Hippocampal formation (tissue), 2 donors: ENCODE results near the gene TLR9.
"Not testable (repeated sequence)": the region's sequence is repeated elsewhere in the genome, so short reads cannot be mapped to it uniquely, and the experiment has no call there.

Experiments
- DNase-seq, 2 donors: peaks; one replicate each; lab custom pipeline; 2025; lab: John Stamatoyannopoulos, UW

The TLR9 gene

DNA sequence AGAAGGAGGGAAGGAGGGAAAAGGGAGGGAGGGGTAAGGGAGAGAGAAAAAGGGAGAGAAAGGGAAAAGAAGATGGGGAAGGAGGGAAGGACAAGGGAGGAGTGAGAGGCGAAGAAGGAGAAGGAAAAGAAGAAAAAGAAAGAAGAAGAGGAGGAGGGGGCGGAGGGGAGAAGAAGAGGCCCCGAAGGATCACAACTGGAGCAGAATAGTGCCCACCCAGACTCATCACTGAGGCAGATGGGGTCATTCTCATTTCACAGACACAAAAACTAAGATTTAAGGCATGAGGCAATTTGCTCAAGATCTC is 30.2 kb downstream of the TLR9 start:
- no peak for DNase-seq

DNA sequence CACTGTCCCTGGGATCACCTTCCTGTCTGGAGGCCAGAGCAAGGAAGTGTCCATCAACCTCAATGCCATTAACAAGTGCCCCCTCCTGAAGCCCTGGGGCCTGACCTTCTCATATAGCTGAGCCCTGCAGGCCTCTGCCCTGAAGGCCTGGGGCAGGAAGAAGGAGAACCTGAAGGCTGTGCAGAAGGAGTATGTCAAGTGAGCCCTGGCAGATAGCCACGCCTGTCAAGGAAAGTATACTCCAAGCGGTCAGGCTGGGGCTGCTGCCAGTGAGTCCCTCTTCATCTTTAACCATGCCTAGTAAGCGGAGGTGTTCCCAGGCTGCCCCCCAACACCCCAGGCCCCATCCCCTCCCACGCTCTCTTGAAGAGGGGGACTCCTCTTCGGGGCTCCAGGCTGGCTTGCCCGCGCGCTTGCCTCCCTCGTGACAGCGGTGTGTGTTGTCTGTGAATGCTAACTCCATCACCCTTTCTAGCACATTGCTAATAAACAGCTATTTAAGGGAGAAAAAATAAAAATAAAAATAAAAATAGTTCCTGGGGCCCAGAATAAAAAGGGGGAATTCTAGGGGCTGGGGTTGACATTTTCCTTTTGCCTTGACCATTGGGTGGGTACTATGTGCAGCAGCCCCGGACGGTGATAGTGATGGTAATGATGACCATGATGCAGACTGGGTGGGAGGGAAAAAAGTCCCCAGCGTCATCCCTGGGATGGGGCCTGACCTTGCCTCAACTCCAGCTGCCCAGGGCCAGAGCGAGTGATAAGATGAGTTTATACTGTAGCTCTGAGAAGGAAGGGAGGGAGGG is 30.8 kb downstream of the TLR9 start:
- DNase-seq = no peak

DNA sequence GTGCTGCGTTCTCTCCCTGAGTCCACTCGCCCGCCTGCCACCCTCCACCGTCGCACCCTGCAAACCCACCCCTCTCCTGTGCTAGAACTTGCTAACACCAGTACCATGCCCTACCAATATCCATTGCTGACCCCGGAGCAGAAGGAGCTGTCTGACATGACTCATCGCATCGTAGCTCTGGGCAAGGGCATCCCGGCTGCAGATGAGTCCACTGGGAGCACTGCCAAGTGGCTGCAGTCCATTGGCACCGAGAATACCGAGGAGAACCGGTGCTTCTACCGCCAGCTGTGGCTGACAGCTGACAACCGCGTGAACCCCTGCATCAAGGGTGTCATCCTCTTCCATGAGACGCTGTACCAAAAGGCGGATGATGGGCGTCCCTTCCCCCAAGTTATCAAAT is 32.4 kb downstream of the TLR9 start:
- DNase-seq = peak in 1 of 2 donors; percentile 50

DNA sequence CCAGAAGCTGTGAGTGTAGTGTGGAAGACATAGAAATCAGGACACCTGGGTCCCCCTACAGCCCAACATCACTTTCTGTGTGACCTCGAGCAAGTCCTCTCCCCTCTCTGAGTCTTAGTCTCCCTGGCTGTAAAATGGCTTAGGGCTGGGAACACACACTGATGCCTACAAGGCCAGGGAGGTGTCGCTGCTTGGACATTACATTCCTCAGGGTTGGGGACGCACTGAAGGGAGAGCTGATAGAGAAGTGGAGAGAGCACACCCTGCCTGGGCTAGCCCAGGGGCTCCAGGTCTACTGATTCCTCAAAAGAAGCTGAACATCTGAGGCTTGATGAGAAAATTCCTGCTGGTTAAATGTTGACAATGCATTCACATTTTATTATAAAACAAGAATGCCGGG is 33.8 kb downstream of the TLR9 start:
- DNase-seq = no peak

DNA sequence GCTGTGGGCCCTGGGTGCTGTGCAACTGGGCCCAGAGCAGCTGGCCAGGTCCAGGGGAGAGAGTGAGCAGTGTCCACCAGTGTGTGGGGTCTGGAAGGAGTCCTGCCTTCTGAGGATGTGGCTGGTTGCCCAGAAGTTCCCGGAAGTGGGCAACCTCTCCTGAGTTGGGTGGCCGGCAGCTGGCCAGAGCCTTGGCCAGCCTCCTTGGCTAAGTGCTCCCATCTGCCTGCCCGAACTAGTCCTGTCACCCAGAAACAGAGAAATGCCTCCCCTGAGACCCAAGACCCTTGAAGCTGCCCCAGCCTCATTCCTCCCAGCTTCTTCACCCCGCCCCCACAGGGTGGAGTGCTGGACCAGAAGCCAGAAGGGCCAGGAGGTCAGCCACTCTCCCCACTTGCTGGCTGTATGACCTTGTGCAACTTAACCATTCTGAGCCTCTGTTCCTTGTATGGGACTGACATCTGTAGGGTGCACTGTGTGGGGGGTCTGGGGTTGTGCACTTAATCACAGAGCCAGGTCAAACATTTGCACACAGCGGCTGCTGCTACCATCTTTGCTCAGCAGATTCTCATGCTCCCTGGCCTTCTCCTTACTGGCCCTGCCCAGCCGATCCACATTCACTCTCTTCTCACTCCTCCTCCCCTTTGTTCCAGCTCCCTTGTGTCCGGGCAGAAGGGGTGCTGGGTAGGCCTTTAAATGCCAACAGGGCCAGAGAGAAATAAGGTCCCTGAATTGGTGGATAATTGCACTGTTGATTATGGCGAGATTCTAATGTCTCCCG is 35.0 kb downstream of the TLR9 start:
- peak; percentile 54 to 55 for DNase-seq

DNA sequence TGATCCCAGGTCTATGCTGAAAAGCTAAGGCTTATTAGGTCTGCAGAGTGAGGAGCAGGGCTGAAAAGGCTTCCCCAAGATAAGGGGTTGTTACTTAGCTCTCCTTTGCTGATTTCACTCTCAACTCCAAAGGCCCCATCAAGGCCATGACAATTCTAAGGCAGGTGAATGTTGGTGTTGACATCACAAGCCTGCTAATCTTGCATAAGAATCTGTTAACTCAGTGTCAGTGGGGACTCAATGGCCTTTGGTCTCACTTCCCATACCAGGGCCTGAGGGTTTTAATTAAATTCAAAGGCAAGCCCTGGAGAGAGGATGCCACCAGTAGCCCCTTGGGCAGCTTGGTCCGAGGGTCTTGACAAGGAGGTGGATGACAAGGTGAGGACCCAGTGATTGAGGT is 36.9 kb downstream of the TLR9 start:
- no peak for DNase-seq

DNA sequence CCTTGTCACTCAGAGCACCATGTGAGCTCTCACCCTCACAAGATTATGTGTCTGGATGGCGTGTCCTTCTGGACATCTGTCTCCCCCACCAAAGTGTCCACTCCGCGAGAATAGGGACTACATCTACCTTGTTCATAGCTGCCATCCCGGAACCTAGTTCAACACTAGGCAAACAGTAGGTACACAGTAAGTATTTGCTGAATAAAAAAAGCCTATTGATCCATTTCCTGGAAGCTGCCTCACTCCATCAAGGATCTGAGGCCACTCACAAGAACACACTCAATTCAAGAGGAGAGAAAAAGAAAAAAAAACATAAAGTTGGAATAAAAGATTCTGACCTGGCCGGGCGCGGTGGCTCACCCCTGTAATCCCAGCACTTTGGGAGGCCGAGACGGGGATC is 38.7 kb downstream of the TLR9 start:
- DNase-seq = no peak

DNA sequence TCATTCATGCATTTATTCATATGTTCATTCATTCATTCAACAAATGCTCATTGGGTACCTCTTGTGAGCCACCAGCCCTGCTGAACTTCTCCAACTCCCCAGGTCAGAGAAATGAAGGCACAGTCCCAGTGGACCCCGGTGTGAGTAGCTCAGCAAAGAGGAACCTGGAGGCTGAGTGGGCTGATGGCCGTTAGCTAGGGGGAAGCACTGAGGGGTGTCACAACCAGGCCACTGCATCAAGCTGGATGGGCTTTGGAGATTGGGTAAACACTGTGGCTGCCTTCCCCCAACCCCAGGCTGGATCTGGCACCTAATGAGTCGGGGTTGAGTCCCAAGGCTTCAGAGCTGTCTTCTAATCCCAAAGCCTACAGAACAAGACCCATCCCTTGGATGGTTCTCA is 39.6 kb downstream of the TLR9 start:
- no peak for DNase-seq

DNA sequence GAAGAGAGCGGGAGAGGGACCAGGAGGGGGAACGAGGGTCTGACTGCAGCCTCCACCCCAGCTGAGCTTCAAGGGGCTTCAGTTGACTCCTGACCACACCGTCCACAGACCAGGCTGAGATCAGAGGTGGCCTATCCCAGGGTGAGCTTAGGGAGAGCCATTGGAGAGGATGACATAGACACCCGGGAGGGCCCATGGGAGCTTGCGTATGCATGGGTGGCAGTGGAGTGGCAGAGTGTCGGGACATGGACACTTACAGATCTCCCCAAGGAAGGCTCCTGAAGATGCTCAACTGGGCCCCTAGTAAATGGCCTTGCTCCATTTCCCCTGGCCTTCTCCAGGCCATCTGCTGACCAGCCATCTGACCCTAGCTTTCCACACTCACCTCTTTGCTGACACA is 40.1 kb downstream of the TLR9 start:
- DNase-seq = no peak

DNA sequence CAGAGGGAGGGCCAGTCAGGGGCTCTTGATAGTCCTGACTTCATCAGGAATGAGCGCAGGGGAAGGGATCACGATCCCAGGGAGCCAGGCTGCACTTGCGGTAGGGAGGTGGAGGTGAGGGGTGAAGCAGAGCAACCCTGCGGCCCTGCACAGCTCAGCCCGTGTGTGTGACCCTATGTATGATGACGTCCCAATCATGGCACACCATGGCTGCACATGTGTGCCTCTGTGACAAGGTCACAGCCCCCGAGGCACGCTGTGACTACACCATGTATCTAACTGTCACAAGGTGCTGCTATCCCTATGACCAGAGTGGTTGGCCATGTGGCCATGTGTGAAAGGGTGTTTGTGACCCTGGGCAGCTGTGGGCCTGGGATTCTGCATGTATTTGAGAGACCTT is 40.8 kb downstream of the TLR9 start:
- DNase-seq = no peak

DNA sequence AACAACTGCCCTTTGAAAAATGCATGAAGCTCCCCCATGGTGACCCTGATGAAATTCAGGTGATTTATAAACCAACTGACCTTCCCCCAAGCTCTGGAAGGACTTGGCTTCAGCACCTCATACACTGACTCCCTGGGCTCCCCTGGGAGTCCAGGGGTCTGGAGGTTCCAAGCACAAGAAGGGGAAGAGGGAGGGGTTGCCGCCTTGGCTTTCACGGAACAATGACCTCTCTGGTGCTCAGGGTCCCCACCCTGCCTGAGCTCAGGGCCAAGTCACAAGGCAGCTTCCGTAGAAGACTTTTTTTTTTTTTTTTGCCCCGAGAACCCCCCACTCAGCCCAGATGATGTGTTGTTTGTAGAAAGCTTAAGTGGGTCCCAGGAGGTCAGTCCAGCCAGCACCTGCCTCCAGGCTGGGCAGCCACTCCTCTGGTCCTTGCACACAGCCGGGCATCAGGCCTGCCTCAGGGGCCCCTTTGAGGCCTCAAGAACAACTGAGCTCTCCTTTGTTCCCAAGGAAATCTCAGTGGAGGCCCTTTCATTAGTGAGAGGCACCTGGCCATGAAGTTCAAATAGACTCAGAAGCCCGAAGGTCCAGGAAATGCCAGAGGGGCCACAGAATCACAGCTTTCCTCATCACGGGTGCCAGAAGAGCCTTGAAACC is 41.5 kb downstream of the TLR9 start:
- DNase-seq = no peak

DNA sequence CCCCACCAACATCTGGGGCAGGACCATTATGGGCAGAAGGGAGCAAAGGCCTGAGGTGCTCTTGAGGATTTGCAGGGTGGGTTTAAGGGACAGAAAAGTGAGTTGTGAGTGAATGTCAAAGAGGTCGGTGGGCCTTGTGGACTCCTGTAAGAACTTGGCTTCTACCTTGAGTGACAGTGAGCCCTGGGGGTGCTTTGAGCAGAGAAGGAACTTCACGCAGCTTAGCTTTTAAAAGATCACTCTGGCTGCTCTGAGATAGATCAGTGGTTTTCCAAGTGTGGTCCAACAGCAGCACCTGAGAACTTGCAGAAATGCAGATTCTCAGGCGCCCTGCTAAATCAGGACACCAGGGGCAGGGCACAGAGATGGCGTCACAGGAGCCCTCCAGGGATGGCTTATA is 42.8 kb downstream of the TLR9 start:
- DNase-seq = no peak

DNA sequence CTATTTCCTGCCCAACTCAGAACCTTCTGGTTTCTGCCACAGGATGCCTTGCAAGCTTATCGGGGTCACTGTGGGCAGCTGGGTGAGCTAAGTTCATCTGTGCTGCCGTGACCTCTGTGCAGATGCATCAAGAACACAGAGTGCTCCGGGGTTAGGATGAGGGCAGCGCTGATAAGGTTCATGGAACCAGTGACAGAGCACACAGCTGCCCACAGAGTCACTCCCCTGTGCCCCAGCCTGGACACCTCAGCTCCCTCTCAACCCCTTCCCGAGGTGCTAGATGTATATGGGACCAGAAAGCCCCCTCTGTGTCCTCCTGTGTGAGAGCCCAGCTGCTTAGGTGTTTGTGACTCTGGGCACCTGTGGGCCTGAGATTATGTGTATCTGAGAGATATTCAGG is 43.2 kb downstream of the TLR9 start:
- no peak for DNase-seq

DNA sequence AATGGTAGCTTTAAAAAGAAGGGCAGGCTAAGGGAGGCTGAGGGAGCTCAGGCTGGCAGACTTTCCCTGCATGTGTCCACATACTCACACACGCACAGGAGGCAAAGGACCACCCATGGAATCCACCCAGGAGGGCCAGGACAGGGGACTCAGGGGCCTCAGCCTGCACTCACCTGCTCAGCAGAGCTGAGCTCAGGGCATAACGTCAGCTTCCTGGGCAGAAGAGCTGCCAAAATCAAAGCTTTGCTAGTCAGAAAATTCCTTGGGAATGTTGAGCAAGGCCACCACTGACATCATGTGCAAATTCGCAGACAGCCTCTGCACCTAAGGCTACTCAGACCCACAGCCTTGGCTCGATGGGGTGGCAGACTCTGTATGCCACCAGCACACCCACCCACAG is 43.9 kb downstream of the TLR9 start:
- no peak for DNase-seq

DNA sequence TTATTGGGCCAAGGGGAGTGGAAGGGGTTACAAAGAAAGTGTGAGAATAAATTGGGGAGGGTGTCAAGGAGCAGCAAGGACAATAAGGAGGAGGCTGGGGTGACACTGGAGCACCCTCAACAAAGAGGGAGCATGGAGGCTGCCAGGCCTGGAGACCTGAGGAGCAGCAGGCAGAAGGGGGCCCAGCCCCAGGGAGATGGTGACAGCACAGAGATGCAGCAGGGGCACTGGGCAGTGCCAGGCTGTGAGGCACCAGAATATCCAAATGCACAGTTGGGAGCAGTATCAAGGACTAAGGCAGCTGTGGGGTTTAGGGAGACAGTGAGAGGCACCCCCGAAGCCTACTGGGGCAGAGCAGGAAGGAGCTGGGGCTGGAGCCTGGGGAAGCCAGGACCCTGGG is 46.9 kb downstream of the TLR9 start:
- no peak for DNase-seq

DNA sequence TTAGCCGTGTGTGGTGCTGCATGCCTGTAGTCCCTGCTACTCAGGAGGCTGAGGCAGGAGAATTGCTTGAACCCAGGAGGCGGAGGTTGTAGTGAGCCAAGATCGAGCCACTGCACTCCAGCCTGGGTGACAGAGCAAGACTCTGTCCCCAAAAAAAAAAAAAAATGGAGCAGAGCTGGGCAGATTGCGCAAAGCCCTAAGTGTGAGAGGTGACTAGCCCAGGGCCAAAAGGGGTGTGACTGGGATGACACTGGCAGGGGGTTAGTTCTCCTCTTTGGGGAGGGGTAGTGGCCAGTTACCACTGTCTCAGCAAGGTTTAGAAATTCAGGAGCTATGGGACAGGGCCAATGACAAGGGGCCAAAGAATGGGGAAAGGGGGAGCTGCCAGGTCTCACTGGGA is 47.3 kb downstream of the TLR9 start:
- not testable (repeated sequence) for DNase-seq

DNA sequence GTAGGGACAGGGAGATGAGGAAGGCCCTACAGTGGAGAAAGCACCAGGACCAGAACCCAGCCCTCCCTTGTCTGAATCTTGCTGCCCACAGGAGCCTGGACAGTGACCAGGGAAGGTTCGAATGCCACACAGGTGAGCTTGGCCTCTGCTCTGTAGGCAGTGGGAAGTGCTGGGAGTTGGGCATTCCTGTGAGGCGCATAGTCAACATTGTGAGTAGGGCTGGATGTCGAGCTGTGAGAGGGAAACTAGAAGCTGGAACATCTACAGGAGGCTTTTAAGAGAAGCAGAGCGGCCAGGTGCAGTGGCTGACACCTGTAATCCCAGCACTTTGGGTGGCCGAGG is 47.8 kb downstream of the TLR9 start:
- no peak for DNase-seq

DNA sequence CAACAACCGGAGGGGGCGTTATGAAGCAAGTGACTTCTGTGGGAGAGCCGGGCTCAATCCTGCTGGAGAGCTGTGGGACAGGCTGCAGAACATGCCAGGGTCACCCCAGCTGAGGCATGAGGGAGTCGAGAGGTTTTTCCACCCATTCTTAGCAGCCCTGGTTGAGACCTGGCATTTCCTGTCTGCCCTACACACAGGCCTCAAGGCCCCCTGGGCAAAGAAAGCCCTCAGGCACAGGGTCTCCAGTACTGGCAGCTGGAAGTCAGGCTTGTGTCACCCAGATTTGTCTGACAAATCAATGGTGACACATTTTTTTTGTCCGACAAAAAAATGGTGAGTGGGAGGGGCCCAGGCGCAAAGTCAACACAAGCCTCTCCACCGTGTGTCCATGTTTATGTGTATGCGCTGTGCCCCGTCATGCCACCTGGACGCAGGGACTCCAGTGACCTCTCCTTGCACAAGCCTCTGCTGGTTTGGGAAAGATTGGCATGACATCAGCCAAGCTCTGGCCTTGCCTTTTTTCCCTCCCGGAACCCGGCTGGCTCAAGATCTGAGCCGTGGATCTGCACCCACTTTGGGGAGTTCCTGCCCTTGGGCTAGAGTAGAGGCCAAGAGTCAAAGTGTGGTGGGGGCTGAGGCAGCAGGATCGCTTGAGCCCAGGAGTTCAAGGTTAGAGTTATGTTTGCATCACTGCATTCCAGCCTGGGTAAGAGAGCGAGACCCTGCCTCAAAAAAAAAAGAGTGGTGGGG is 48.3 kb downstream of the TLR9 start:
- no peak for DNase-seq

DNA sequence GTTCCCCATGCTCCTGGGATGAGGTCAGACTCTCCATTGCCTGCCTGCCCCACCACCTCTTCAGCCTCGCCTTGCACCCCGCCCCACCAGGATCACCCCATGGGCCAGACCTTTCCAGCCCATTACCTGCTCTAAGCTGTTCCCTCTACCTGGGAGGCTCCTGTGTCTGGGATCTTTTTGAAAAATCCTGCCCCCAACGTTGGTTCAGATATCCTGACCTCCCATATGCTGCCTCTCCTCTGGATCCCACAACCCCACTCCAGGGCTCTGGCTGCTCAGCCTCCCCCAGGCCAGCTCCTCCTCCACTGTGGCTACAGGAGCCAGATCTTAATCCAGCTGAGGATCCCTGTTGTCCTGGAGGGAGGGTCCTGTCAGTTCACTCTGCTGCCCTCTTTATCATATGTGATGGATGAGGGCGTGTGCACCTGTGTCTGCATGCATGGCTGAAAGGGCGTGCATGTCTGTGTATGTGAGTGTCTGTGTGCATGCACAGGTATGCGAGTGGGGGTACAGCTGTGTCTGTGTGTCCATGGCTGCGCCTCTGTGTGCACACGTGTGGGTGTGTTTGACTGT is 49.2 kb downstream of the TLR9 start:
- DNase-seq = no peak

DNA sequence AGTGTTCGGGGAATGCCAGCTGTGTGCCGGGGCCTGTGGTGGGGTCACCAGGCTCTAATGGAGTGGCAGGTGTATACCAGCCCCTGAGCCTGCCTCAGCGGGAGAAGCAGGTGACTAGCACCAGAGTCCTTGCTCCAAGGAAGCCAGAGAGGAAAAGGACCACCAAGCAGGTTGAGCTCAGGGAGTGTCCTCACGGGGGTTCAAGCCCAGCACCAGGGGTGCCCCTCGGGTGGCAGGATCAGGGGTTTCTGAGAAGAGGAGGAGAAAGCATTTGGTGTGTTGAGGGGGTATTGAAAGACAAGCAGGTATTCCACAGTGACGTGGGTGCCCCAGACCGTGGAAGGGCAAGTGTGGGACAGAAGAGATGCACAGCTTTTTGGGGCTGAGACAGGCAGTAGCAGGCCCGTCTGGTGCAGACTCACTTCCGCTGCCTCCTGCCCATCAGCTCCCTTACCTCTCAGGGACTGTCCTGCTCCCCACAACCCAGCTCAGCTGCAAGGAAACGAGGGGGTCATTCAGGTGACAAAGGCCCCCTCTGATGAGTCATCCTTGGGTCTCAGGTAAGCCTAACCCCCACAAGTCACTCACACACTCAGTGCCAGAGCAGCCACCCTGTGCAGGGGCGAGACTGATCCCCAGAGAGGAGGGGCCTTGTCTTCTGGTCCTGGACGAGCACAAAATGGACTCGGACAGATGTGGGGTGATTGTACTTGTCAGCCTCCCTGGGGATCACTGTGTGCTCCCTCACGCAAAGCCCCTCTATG is 49.8 kb downstream of the TLR9 start:
- no peak for DNase-seq

DNA sequence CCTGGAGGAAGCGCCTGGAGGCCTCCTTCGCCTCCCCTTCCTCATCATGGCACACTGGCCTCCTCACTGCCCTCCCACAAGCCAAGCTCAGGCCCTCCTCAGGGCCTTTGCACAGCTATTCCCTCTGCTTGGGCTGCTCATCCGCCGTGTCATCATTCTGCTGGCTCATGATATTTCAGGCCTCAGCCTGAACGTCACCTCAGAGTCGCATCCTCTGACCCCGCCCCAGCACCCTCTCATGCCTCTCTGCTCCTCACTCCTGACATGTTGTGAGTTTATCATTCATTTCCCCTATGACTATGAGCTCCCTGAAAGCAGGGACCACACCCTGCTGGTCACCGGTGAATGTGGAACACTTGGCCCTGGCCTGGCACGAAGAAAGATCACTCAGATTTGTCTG is 50.5 kb downstream of the TLR9 start:
- no peak for DNase-seq

DNA sequence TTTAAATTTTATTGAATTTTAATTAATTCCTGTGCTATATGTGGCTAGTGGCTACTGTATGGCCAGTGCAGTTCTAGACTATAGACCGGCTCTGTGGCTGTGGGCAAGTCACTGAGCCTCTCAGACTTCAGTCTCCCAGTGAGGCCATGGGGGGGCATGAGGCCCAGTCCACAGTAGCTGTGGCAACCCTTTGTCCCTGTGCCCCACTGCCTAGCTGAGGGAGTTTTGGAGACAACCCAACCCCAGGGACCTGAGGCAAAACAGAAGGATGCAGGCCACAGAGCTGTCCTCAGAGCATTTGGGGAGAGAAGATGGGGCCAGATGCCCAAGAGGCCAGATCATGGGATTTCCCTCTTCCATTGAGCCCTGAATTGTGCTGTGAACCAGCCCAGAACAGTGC is 52.3 kb downstream of the TLR9 start:
- DNase-seq = no peak
